DND-41 (cell line): ENCODE measurements around the gene BRSK2.

ENCODE experiments used
- ATAC-seq: fragments of 200-7000 bp; cut with Tn5 transposase; 3 replicates; pipeline ENCODE4 v1.9.1; 2021; ENCODE audit warnings: low read depth; ENCODE audit not compliant: insufficient read depth
- DNase-seq: peaks from one replicate; pipeline ENCODE4 v3.0.0-alpha.2; 2020
- H2AFZ ChIP-seq: 2 replicates; pipeline ENCODE4 v1.6.0; 2012; ENCODE audit warnings: low read depth, low read length
- H3K27ac ChIP-seq: 2 replicates; pipeline ENCODE4 v1.5.1; 2012; ENCODE audit warnings: low read length, inconsistent platforms
- H3K27me3 ChIP-seq: fragments of 200-600 bp; sonication (generic); 2 replicates; pipeline ENCODE4 v1.6.0; 2012; ENCODE audit warnings: low read length, mild to moderate bottlenecking, inconsistent platforms; ENCODE audit not compliant: insufficient read depth, poor library complexity
- H3K36me3 ChIP-seq: 2 replicates; pipeline ENCODE4 v1.5.1; 2012; ENCODE audit warnings: low read length, inconsistent platforms; ENCODE audit not compliant: insufficient read depth
- H3K4me1 ChIP-seq: 2 replicates; pipeline ENCODE4 v1.5.1; 2012; ENCODE audit warnings: mild to moderate bottlenecking, low read length; ENCODE audit not compliant: insufficient read depth
- H3K4me2 ChIP-seq: 2 replicates; pipeline ENCODE4 v1.6.0; 2012; ENCODE audit warnings: mild to moderate bottlenecking, moderate library complexity, low read length, inconsistent platforms; ENCODE audit not compliant: insufficient read depth
- H3K4me3 ChIP-seq, 2 experiments: fragments of 200-600 bp in 1 of 2; shearing (Covaris generic) in 1 of 2; 2 replicates each; pipeline ENCODE4 v1.5.1; 2012 to 2016; ENCODE audit warnings: inconsistent platforms in 2 of 2, low read length in 2 of 2, mild to moderate bottlenecking in 2 of 2, low read depth in 1 of 2, moderate library complexity in 1 of 2
- H3K79me2 ChIP-seq: 2 replicates; pipeline ENCODE4 v1.6.0; 2012; ENCODE audit warnings: low read length, inconsistent platforms; ENCODE audit not compliant: insufficient read depth
- H3K9ac ChIP-seq: 2 replicates; pipeline ENCODE4 v1.6.0; 2012; ENCODE audit warnings: low read depth, mild to moderate bottlenecking, inconsistent platforms, low read length, moderate library complexity
- H3K9me3 ChIP-seq: 2 replicates; pipeline ENCODE4 v1.5.1; 2012; ENCODE audit warnings: low read length, moderate library complexity, mild to moderate bottlenecking, inconsistent platforms; ENCODE audit not compliant: insufficient read depth, severe bottlenecking
- H4K20me1 ChIP-seq: 2 replicates; pipeline ENCODE4 v1.6.0; 2012; ENCODE audit warnings: low read length; ENCODE audit not compliant: insufficient read depth
- EZH2 ChIP-seq: IDR thresholded peaks from 3 replicates; pipeline ENCODE4 v1.6.1; 2012; ENCODE audit warnings: borderline replicate concordance, low read depth, mild to moderate bottlenecking, moderate library complexity, low read length, inconsistent platforms; ENCODE audit not compliant: severe bottlenecking
- TF ChIP-seq, protein P1 (sequence below): IDR thresholded peaks from 2 replicates; pipeline ENCODE4 v1.5.1; 2012; ENCODE audit warnings: borderline replicate concordance, low read length, moderate library complexity, mild to moderate bottlenecking; ENCODE audit not compliant: poor library complexity, severe bottlenecking; ENCODE audit errors: extremely low read depth

Gene BRSK2

GRCh38 chr11:1348146-1348795, 41.5 kb upstream of the BRSK2 start:
- no peaks in the 10 kb centered on the region for H3K79me2 ChIP-seq
- no peak for DNase-seq
- ATAC-seq = no peak
- H3K4me2 ChIP-seq = no peak overlapping the region
- no peaks in the 10 kb centered on the region for H3K4me1 ChIP-seq
- no peak overlapping the region for H3K27ac ChIP-seq
- H2AFZ ChIP-seq = no peak overlapping the region
- H3K36me3 ChIP-seq = no peaks in the 10 kb centered on the region
- TF ChIP-seq, protein P1, sequence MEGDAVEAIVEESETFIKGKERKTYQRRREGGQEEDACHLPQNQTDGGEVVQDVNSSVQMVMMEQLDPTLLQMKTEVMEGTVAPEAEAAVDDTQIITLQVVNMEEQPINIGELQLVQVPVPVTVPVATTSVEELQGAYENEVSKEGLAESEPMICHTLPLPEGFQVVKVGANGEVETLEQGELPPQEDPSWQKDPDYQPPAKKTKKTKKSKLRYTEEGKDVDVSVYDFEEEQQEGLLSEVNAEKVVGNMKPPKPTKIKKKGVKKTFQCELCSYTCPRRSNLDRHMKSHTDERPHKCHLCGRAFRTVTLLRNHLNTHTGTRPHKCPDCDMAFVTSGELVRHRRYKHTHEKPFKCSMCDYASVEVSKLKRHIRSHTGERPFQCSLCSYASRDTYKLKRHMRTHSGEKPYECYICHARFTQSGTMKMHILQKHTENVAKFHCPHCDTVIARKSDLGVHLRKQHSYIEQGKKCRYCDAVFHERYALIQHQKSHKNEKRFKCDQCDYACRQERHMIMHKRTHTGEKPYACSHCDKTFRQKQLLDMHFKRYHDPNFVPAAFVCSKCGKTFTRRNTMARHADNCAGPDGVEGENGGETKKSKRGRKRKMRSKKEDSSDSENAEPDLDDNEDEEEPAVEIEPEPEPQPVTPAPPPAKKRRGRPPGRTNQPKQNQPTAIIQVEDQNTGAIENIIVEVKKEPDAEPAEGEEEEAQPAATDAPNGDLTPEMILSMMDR = no peak
- no peak for TF ChIP-seq EZH2
- no peak overlapping the region for H3K4me3 ChIP-seq
- H3K27me3 ChIP-seq = no peaks in the 10 kb centered on the region
- no peaks in the 10 kb centered on the region for H4K20me1 ChIP-seq
- no peak overlapping the region for H3K9ac ChIP-seq
- no peaks in the 10 kb centered on the region for H3K9me3 ChIP-seq

DNA sequence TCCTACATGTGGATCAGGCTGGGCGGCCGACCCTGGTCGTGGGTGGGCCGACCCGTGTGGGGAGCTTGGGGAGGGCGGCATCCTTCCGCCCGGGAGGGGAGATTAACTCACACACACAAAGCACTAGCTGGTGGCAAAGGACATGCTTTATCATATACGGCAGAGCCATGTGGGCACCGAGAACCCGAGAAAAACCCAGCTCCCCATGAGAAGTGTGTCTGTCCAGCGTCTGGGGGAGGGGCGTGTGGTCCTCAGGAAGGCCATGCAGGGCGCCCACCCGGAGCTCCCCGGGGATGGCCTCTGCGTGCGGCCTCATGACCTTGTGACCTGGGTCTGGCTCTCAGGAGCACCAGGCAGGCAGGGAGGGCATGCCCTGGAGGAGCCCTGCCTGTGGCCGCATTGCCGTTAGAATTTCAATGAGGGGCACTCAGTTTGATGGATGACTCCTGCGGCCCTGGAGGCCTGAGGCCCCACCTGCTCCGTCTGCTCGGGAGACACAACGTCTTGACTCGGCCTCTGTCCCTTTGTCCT, 40.9 kb upstream of the BRSK2 start:
- Histone ChIP-seq H3K4me2 (no peak overlapping the region), H3K9me3 (no peaks in the 10 kb centered on the region), H3K4me3 (no peak overlapping the region), H4K20me1 (no peaks in the 10 kb centered on the region), H3K9ac (no peak overlapping the region), H2AFZ (no peak overlapping the region), H3K36me3 (no peaks in the 10 kb centered on the region), H3K4me1 (no peaks in the 10 kb centered on the region), H3K27me3 (no peaks in the 10 kb centered on the region), H3K79me2 (no peaks in the 10 kb centered on the region), H3K27ac (no peak overlapping the region)
- TF ChIP-seq, protein P1 = no peak
- TF ChIP-seq EZH2 = no peak
- ATAC-seq (no peak), DNase-seq (no peak)

- ATAC-seq (no peak), DNase-seq (no peak)
- Histone ChIP-seq H2AFZ (no peak overlapping the region), H3K27ac (no peak overlapping the region), H3K9me3 (no peaks in the 10 kb centered on the region), H3K9ac (no peak overlapping the region), H3K4me1 (no peaks in the 10 kb centered on the region), H4K20me1 (no peaks in the 10 kb centered on the region), H3K79me2 (no peaks in the 10 kb centered on the region), H3K4me2 (no peak overlapping the region), H3K4me3 (no peak overlapping the region), H3K36me3 (no peaks in the 10 kb centered on the region), H3K27me3 (no peaks in the 10 kb centered on the region)
- no peak for TF ChIP-seq EZH2
- TF ChIP-seq, protein P1 = no peak
Observed at GRCh38 chr11:1349327-1350041, 40.2 kb upstream of the BRSK2 start.
